ENCODE data around the gene KAZN. TPM values are rescaled to one million over a fixed set of nuclear protein-coding genes. Genes with fewer than 3 reads are reported as not detected.

The KAZN gene
- total and polyA plus RNA-seq, 2 donors = 7.2 to 8.4 TPM

GRCh38 chr1:14648896-14649855 lies 50.7 kb downstream of the KAZN start:
- no peak overlapping the region for H3K4me3 ChIP-seq (ENCODE audit: low read depth, low read length)
- WGBS = 69% methylated on average over 9 of the region's 9 CpGs
- no peak overlapping the region for H3K27ac ChIP-seq (ENCODE audit: low read depth)
- DNase-seq (ENCODE audit: extremely low spot score) = no peak
- no peaks in the 10 kb centered on the region for H3K36me3 ChIP-seq (ENCODE audit: insufficient read depth)
- H3K4me1 ChIP-seq (ENCODE audit: insufficient read depth) = no peaks in the 10 kb centered on the region

- no peaks in the 10 kb centered on the region for H3K4me1 ChIP-seq (ENCODE audit: insufficient read depth)
- H3K27ac ChIP-seq (ENCODE audit: low read depth) = no peak overlapping the region
- 88% methylated on average over 1 of the region's 1 CpG for WGBS
- H3K36me3 ChIP-seq (ENCODE audit: insufficient read depth) = no peaks in the 10 kb centered on the region
- no peak for DNase-seq (ENCODE audit: extremely low spot score)
- no peak overlapping the region for H3K4me3 ChIP-seq (ENCODE audit: low read depth, low read length)
Measured at GRCh38 chr1:14649976-14650375, 51.5 kb downstream of the KAZN start.

- H3K4me3 ChIP-seq (ENCODE audit: low read depth, low read length) = no peak overlapping the region
- 72% methylated on average over 3 of the region's 3 CpGs for WGBS
Measured at GRCh38 chr1:14650951-14651350, 52.5 kb downstream of the KAZN start.

GRCh38 chr1:14652840-14653239 lies 54.4 kb downstream of the KAZN start:
- H3K36me3 ChIP-seq (ENCODE audit: insufficient read depth) = no peaks in the 10 kb centered on the region
- H3K27ac ChIP-seq (ENCODE audit: low read depth) = no peak overlapping the region
- DNase-seq (ENCODE audit: extremely low spot score) = no peak
- H3K4me1 ChIP-seq (ENCODE audit: insufficient read depth) = no peaks in the 10 kb centered on the region
- 78% methylated on average over 3 of the region's 3 CpGs for WGBS
- H3K4me3 ChIP-seq (ENCODE audit: low read depth, low read length) = no peak overlapping the region

More at GRCh38 chr1:14650951-14651350, 52.5 kb downstream of the KAZN start:
- DNase-seq (ENCODE audit: extremely low spot score) = no peak
- no peaks in the 10 kb centered on the region for H3K36me3 ChIP-seq (ENCODE audit: insufficient read depth)
- H3K4me1 ChIP-seq (ENCODE audit: insufficient read depth) = no peaks in the 10 kb centered on the region
- H3K27ac ChIP-seq (ENCODE audit: low read depth) = no peak overlapping the region

- H3K27ac ChIP-seq (ENCODE audit: low read depth) = no peak overlapping the region
- no peaks in the 10 kb centered on the region for H3K36me3 ChIP-seq (ENCODE audit: insufficient read depth)
- WGBS = 70% methylated on average over 8 of the region's 8 CpGs
- H3K4me3 ChIP-seq (ENCODE audit: low read depth, low read length) = no peak overlapping the region
- DNase-seq (ENCODE audit: extremely low spot score) = no peak
- H3K4me1 ChIP-seq (ENCODE audit: insufficient read depth) = no peaks in the 10 kb centered on the region
Measured at GRCh38 chr1:14653461-14653960, 55.0 kb downstream of the KAZN start.

- Histone ChIP-seq H3K4me1 (ENCODE audit: insufficient read depth) (no peaks in the 10 kb centered on the region), H3K27ac (ENCODE audit: low read depth) (no peak overlapping the region), H3K36me3 (ENCODE audit: insufficient read depth) (no peaks in the 10 kb centered on the region), H3K4me3 (ENCODE audit: low read depth, low read length) (no peak overlapping the region)
- DNase-seq (ENCODE audit: extremely low spot score) = no peak
- 74% methylated on average over 1 of the region's 1 CpG for WGBS
Measured at GRCh38 chr1:14654554-14654953, 56.1 kb downstream of the KAZN start.

- Histone ChIP-seq H3K36me3 (ENCODE audit: insufficient read depth) (no peaks in the 10 kb centered on the region), H3K27ac (ENCODE audit: low read depth) (no peak overlapping the region), H3K4me3 (ENCODE audit: low read depth, low read length) (no peak overlapping the region), H3K4me1 (ENCODE audit: insufficient read depth) (no peaks in the 10 kb centered on the region)
- 76% methylated on average over 7 of the region's 7 CpGs for WGBS
- DNase-seq (ENCODE audit: extremely low spot score) = no peak
Measured at GRCh38 chr1:14655385-14655784, 56.9 kb downstream of the KAZN start.

GRCh38 chr1:14656384-14656937 lies 58.0 kb downstream of the KAZN start:
- no peaks in the 10 kb centered on the region for H3K4me1 ChIP-seq (ENCODE audit: insufficient read depth)
- no peak overlapping the region for H3K27ac ChIP-seq (ENCODE audit: low read depth)
- no peaks in the 10 kb centered on the region for H3K36me3 ChIP-seq (ENCODE audit: insufficient read depth)
- no peak for DNase-seq (ENCODE audit: extremely low spot score)
- 92% methylated on average over 13 of the region's 13 CpGs for WGBS
- H3K4me3 ChIP-seq (ENCODE audit: low read depth, low read length) = no peak overlapping the region

GRCh38 chr1:14658642-14659041 lies 60.2 kb downstream of the KAZN start:
- H3K36me3 ChIP-seq (ENCODE audit: insufficient read depth) = no peaks in the 10 kb centered on the region
- H3K4me1 ChIP-seq (ENCODE audit: insufficient read depth) = no peaks in the 10 kb centered on the region
- WGBS = 81% methylated on average over 6 of the region's 6 CpGs
- H3K27ac ChIP-seq (ENCODE audit: low read depth) = no peak overlapping the region
- H3K4me3 ChIP-seq (ENCODE audit: low read depth, low read length) = no peak overlapping the region
- DNase-seq (ENCODE audit: extremely low spot score) = no peak

GRCh38 chr1:14659913-14660312 lies 61.4 kb downstream of the KAZN start:
- H3K27ac ChIP-seq (ENCODE audit: low read depth) = no peak overlapping the region
- H3K4me3 ChIP-seq (ENCODE audit: low read depth, low read length) = no peak overlapping the region
- 85% methylated on average over 11 of the region's 11 CpGs for WGBS
- no peaks in the 10 kb centered on the region for H3K4me1 ChIP-seq (ENCODE audit: insufficient read depth)
- H3K36me3 ChIP-seq (ENCODE audit: insufficient read depth) = no peaks in the 10 kb centered on the region
- DNase-seq (ENCODE audit: extremely low spot score) = no peak

GRCh38 chr1:14660801-14661200 lies 62.3 kb downstream of the KAZN start:
- WGBS = 71% methylated on average over 8 of the region's 8 CpGs

GRCh38 chr1:14661222-14661621 lies 62.7 kb downstream of the KAZN start:
- DNase-seq (ENCODE audit: extremely low spot score) = no peak
- no peak overlapping the region for H3K27ac ChIP-seq (ENCODE audit: low read depth)

More at GRCh38 chr1:14660801-14661200, 62.3 kb downstream of the KAZN start:
- H3K36me3 ChIP-seq (ENCODE audit: insufficient read depth) = no peaks in the 10 kb centered on the region
- no peaks in the 10 kb centered on the region for H3K4me1 ChIP-seq (ENCODE audit: insufficient read depth)
- H3K4me3 ChIP-seq (ENCODE audit: low read depth, low read length) = no peak overlapping the region
- H3K27ac ChIP-seq (ENCODE audit: low read depth) = no peak overlapping the region
- no peak for DNase-seq (ENCODE audit: extremely low spot score)

GRCh38 chr1:14662116-14662515 lies 63.6 kb downstream of the KAZN start:
- H3K27ac ChIP-seq (ENCODE audit: low read depth) = no peak overlapping the region
- no peak overlapping the region for H3K4me3 ChIP-seq (ENCODE audit: low read depth, low read length)
- no peak for DNase-seq (ENCODE audit: extremely low spot score)
- no peaks in the 10 kb centered on the region for H3K36me3 ChIP-seq (ENCODE audit: insufficient read depth)
- no peaks in the 10 kb centered on the region for H3K4me1 ChIP-seq (ENCODE audit: insufficient read depth)
- 44% methylated on average over 9 of the region's 9 CpGs for WGBS

More at GRCh38 chr1:14661222-14661621, 62.7 kb downstream of the KAZN start:
- 63% methylated on average over 2 of the region's 2 CpGs for WGBS
- Histone ChIP-seq H3K4me1 (ENCODE audit: insufficient read depth) (no peaks in the 10 kb centered on the region), H3K4me3 (ENCODE audit: low read depth, low read length) (no peak overlapping the region), H3K36me3 (ENCODE audit: insufficient read depth) (no peaks in the 10 kb centered on the region)

GRCh38 chr1:14663773-14664172 lies 65.3 kb downstream of the KAZN start:
- H3K36me3 ChIP-seq (ENCODE audit: insufficient read depth) = no peaks in the 10 kb centered on the region
- H3K27ac ChIP-seq (ENCODE audit: low read depth) = no peak overlapping the region
- H3K4me3 ChIP-seq (ENCODE audit: low read depth, low read length) = no peak overlapping the region
- WGBS = 94% methylated on average over 6 of the region's 6 CpGs
- no peaks in the 10 kb centered on the region for H3K4me1 ChIP-seq (ENCODE audit: insufficient read depth)
- DNase-seq (ENCODE audit: extremely low spot score) = no peak
